HG02759 (cell line): ENCODE measurements around the gene NIN.

Source experiments
- ATAC-seq: cut with Tn5 transposase; IDR thresholded peaks from one replicate; pipeline ENCODE4 v1.9.1; 2021; ENCODE audit warnings: mild to moderate bottlenecking, moderate library complexity; ENCODE audit not compliant: unreplicated experiment

NIN gene, protein sequence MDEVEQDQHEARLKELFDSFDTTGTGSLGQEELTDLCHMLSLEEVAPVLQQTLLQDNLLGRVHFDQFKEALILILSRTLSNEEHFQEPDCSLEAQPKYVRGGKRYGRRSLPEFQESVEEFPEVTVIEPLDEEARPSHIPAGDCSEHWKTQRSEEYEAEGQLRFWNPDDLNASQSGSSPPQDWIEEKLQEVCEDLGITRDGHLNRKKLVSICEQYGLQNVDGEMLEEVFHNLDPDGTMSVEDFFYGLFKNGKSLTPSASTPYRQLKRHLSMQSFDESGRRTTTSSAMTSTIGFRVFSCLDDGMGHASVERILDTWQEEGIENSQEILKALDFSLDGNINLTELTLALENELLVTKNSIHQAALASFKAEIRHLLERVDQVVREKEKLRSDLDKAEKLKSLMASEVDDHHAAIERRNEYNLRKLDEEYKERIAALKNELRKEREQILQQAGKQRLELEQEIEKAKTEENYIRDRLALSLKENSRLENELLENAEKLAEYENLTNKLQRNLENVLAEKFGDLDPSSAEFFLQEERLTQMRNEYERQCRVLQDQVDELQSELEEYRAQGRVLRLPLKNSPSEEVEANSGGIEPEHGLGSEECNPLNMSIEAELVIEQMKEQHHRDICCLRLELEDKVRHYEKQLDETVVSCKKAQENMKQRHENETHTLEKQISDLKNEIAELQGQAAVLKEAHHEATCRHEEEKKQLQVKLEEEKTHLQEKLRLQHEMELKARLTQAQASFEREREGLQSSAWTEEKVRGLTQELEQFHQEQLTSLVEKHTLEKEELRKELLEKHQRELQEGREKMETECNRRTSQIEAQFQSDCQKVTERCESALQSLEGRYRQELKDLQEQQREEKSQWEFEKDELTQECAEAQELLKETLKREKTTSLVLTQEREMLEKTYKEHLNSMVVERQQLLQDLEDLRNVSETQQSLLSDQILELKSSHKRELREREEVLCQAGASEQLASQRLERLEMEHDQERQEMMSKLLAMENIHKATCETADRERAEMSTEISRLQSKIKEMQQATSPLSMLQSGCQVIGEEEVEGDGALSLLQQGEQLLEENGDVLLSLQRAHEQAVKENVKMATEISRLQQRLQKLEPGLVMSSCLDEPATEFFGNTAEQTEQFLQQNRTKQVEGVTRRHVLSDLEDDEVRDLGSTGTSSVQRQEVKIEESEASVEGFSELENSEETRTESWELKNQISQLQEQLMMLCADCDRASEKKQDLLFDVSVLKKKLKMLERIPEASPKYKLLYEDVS (N-terminal part only)

DNA sequence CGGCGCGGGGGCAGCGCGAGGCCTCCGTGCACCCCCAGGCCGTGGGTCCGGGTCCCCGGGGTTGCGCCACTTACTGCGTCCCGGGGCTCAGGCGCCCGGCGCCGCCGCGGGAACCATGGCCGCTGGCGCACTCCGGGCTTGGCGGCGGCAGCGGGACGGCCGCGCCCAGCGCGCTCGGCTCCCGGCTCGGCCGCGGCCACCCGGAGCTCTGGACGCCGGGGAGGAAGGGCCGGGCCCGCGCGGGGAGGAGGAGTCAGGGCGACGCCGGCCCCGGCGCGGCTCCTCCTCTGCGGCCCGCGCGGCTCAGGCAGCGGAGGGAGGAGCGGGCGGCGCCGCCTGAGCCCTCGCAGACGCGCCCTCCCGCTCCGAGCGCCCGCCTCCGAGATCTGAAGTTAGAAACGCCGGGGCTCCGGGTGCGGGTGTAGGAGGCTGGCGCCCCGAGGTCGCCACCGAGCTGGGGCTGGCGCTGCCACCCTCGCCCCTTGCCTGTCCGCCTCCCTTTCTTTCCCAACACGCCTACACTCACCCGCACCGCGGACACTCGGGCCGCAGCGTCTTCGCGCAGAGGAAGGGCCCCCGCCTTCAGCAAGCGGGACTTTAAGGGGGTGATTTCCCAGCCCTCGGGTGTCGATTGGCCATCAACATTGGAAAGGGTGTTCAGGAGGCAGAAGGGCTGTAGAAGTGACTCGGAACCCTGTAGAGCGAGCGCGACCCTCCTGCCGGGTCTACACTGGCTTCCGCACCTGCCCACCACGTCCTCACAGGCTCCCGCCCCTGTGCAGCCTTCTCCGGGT is at the start of gene NIN:
Gene NIN (minus strand): TSS at position 231 of the 794 bp plus-strand sequence. CDS start 9,106 bp downstream, outside the sequence.
- ATAC-seq, result peak; percentile 83

DNA sequence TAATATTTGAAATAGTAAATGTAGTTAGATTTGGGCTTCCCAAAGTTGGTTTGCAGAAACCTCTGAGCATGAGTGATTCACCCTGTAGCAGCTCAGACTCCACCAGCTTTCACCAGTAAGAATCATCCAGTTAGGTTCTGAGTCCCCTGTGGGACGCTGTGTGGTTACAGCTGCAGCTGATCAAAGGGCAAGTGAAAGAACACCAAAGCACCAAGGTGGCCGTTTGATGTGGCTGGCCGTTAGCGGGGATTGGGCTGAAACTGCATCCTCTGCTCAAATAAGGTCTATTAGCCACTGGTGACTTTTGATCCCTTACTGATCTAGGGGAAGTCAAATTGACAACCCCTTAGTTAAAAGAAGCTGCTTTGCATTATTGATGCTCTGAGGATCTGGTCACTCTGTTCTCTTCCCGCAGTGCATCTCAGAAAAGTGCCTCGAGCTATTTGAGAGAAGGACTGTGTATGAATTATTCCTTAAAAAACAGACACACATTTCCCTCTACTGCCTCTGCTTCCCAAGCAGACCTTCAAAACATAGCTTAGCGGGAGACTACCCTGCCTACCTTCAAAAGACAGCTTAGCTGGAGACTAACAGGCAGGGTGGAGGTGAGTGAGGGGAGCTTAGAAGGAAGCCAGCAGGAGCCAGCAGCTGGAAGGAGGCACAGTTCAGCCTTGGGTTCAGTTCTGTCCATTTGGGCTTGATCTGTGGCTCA is 44.6 kb upstream of the NIN start:
- peak; percentile 98 for ATAC-seq

DNA sequence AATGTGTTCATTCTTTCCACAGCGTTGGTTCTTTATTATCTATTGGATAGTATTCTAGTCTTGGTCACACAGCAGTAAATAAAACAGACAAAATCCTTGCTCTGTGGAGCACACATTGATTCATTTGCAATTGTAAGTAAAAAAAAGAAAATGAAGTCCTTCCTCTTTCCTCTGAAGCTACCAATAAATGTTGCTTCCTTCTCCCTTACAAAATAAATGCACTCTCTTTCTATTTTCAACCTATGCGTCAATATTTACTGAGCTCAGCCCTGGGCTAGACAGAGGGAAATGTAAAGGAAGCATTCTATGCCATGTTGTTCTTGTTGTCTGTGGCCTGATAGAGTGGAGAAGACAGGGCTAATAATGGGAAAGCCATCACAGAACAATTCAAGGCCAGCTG is 43.8 kb upstream of the NIN start:
- no peak for ATAC-seq

DNA sequence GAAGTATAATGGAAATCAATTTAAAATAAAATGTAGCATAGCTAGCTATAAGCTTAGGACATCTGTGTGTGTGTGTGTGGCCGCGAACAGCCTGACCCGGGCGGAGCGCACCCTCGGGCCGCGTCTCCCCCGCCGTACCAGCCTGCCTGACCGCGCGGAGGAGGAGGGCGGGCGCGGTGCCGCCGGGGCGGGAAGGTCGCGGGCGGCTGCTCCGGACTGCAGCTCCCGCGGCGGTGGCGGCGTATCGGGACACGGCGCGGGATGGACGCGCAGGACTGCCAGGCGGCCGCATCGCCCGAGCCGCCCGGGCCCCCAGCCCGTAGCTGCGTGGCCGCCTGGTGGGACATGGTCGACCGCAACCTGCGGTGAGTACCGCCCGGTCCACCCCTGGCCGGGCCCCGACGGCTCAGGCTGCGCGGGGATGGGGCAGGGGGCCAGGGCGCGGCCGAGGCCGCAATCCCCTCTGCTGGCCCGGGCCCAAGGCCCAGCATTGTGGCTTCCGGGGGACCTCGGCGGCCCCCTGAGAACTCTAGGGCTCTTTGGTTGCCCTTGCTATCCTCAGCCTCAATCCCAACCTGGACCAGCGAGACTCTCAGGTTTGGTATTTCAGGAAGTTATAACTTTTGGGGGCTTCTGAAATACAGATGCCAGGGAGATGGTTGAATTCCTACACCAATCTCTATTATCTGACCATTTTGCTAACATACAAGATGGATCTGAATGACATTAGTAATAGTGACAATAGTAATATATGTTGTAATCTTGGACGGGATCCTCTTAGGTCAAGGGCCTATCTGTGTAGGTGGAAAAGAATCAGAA is 41.2 kb upstream of the NIN start, which contains the start of gene ABHD12B:
Gene ABHD12B (plus strand): TSS at position 140 of the 819 bp plus-strand sequence. CDS start 122 bp downstream, at position 262.
- no peak for ATAC-seq

DNA sequence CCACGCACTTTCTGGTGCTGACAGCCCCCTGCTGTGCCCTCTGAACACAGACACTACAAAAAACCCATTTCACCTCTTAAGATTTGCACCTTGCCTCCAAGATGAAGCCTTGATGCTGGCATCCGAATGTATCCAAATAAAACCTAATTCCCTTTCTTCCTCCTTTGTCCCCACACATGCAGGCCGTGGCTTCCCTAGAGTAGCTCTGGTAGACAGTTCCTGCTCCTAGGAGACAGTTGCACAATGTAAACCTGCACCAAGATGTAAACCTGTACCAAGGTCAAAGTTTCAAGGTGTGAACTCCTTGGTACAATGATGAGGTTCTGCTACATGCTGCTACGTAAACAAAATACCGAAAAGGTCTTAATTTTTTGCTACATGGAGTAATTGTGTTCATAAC is 40.3 kb upstream of the NIN start:
- no peak for ATAC-seq

DNA sequence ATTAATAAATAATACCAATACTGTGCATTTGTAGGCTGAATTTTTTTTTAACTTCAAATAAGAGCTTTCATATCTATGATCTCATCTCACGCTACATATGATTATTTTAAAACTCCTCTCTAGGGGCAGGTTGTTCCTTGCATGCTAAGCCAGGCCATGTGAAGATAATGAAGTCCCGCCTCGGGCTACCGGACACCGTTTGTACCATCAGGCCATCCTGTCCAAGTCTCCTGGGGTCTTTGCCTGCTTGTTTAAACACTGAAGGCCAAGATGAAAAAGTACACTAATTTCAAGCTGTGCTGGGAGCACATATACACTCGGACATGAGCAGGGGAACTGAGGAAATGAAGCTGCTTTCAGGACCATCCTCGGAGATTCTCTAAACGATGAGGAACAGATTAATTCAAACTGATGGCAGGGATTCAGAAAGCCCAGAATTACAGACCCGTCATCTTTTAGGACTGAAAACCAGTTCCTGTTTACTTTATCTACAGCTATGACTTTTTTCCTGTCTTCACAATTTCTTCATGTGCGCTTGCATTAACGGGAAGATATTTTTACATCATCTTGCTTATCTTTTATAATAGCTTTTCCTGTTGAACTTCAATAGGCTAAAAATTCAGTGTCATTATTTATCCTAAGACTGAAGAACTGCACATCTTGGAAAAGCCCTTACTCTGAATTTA is 34.6 kb upstream of the NIN start:
- ATAC-seq, result no peak

DNA sequence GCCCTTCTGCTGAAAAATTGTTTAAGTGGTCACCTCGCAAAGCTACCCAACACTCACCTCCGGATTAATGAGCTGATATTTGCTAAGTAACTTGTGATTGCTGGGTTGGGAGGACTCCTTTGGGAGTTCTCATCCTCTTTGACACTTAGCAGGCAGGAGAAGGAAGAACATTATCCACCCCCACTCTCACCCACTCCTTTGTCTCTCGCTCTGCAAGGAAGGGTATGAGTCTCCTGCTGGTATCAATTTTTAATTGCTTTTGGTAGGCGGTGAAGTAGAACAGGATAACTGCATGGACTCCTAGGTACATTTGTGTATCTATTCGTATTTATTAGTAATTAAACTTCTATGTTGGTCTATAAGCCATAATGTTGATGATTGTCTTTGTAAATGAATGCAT is 34.0 kb upstream of the NIN start:
- ATAC-seq, result no peak

DNA sequence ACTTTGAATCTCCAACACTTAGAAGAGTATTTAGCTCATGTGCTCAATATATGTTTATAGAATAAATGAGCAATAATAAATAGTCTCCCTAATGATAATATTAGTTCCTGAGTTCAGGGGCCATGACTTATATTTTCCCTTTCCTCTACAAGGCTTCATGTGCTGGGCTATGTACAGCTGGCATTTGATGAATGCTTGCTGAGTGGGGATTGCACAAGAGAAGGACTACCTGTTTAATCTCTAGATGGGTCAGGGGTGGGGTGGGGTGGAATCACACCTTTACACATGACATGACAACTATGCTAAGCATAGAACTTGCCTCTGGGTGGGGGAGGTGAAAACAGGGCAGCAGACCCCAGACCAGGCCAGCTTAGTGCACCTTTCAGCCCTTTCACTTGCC is 33.3 kb upstream of the NIN start:
- ATAC-seq, result no peak

DNA sequence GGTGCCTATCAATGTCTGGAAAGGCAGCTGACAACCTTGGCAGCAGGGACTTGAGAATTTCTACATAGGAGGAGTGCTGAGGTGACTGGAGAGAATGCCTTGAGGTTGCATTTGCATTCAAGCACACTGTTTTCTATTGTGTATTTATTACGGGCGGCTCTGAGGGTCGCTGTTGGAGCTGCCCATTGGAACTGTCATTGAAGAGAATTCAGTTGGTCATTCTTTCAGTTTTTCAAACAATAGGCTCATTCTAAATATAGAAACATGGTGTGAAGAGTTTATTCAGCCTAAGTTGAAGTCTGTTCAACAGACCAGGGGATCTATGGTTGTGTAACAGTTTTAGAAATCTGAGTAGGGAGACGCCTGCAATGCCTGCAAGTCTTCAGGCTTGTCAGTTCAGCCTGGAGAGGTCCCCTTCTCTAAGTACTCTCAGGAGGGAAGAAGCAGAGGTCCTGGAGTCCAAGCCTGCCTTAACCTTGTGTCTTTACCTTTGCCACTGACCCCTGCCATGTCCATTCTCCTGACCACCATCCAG is 31.1 kb upstream of the NIN start:
- ATAC-seq, result no peak

DNA sequence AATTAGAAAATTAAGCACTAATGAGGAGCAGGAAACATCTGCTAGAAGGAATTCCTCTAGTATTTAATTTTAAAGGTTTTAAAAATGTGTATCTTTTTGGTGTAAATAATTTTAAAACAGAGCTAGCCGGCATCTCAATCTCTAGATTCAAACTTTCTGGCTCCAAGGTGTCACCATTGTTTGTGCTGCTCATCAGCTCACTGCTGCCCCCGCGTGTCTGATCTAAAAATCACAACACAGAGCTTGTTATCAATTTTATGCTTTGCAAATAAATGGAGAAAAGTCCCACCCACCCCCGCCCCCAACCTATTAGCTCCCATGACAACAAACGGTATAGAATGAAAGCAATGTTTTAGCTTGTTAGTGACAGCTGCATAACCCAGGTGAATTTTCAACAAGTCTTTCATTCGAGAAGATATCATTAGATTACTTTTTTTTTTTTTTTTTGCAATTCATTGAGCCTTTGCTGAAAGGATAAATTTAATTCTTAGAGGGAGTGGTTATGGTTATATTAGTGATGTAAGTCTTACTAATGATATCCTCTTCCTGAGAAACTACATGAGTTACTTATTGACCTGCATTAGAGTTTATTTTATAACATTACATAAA is 29.6 kb upstream of the NIN start:
- ATAC-seq, result peak; percentile 48

DNA sequence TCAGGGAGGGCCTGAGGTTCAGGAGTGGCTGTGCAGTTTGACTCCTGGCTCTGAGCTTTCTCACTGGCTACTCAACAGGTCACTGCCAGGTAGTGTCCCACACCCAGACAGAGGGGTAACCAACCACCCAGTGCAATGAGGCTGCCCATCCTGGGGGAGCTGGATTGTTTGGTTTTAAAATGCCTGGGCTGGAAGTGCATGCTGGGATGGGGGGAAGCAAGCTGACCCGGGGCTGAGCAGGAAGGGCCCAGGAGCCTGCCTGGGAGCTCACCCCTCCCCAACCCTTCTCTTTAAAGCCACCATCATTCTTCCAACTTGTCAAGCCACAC is 28.3 kb upstream of the NIN start:
- ATAC-seq, result peak; percentile 15

DNA sequence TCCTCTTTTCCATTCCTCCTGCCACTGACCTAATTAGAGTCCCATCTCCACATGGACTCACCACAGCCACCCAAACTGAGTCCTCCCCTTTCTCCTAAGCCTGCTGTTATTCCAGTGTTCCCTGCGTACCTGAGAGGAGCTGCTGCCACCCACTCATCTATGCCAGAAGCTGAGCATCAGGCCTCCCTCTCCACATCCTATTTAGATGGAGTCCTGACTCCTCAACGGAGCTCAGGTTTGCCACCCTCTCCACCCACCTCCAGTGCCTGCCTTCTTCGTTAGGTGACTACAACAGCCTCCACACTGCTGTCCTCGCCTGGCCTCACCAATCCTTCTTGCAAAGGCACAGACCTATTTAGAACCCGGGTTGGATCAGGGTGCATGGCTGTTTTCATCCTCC is 25.7 kb upstream of the NIN start:
- ATAC-seq, result no peak

DNA sequence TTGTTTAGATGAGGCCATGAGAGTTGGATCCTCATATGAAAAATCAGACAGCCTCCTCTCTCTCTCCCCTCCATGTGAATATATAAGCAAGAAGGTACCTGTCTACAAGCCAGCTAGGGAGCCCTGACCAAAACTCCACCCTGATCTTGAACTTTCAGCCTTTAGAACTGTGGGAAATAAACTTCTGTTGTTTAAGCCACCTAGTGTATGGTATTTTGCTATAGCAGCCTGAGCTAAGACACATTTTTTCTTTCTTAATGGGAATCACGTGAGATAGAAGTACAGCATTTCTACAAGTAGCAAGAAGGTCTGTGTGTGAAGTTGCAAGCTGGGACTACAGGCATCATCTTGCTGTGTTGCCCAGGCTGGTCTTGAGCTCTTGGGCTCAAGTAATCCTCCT is 24.6 kb upstream of the NIN start:
- no peak for ATAC-seq

DNA sequence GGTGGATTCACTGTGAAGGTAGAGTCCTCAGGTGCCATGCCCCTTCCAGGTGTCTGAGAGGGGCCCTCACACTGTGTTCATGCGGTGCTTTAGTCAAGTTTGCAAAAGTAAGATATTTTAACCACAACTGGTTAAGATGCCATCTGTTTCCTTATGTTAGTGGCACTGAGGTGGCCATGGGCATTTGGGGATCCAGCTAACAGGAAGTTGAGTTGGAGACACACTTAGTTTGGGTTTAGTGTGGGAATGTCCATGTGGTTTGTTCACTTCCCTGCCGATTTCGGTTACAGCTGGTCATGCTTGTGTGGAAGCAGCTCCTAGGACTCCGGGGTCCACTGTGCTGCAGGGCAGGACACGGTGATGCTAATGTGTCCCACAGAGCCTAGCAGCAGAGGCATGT is 23.6 kb upstream of the NIN start:
- no peak for ATAC-seq

DNA sequence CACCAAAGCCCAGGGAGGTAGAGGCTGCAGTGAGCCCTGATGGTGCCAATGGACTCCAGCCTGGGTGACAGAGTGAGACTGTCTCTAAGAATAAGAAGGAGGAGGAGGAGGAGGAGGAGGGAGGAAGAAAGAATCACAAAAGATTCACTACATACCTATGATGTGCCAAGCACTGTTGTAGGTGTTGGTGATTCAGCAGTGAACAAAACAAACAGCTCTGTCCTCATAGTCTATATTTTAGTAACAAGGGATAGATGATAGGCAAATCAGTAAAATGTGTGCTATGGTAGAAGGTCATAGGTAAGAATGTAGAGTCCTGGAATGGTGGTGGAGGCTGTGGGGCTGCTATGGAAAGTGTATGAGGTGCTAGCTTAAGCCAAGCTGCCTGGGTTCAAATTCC is 22.9 kb upstream of the NIN start:
- no peak for ATAC-seq

DNA sequence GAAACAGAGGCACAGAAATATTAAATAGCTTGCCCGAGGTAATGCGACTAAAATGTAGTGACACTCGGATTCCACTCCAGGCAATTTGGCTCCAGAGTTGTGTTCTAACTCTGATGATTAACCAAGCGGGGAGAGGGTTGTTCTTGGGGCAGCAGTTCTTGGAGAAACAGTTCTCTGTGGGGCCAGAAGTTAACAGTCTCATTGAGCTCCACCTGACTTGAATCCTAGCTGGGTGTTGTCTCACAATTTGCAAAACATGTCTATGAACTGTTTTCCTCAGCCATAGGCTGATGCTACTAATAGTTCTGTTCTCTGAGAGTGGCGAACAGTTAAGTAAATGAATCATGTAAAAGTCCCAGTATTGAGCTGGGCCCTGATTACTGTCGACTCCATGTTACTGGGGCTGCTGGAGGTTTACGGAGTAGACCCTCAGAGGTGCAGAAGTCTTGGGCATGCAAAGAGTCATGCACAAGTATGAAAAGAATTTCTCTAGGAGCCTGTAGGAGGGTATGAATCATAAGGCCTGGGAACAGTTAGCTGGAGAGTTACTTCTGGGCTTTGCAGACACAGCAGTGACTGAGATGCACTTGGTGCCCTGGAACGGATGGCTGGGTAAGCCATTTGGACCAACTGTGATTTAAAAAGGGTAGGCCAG is 15.4 kb upstream of the NIN start:
- no peak for ATAC-seq

DNA sequence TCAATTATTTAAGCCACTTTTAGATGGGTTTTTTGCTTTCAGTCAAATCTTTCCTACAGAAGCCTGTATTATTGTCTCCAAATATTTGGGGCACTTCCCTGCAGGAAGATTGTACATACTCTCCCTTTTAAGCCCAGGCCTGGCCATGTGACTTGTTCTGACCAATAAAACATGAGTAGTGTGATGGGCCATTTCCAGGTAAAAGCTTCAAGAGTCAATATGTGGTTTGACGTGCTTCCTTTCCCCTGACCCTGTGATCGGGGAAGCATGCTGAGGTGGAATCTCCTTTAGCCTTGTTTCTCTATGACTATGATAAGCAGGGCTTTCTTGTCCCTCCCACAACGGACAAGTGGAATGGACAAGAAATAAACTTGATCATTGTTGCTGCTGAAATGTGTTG is 14.2 kb upstream of the NIN start:
- no peak for ATAC-seq
